Measurements from ENCODE around the gene SSR4.
A peak's percentile ranks its signal among the peaks of the same experiment; 100 is the strongest.

The SSR4 gene

GRCh38 chrX:153829799-153830639 lies 35.6 kb downstream of the SSR4 start, which contains the start of gene PDZD4 (continued):
- TF ChIP-seq ZBTB20 (tag by site-specific recombination; IDR thresholded peaks at IDR 0.05) (peak; percentile 52; the same call in 1 of the 2 replicates), PBX3 (CRISPR knock-in tag; IDR thresholded peaks at IDR 0.05) (no peak), ZNF843 (tag by site-specific recombination; IDR thresholded peaks at IDR 0.05) (no peak), ZNF341 (tag by site-specific recombination; IDR thresholded peaks at IDR 0.05; ENCODE audit: low read depth) (peak; percentile 39), ZFHX2 (tag by site-specific recombination; conservative IDR thresholded peaks at IDR 0.05) (peak; percentile 99)

- H3K27ac ChIP-seq (ENCODE audit: extremely low read depth, low read depth, low read length), result no peak overlapping the region
- CTCF ChIA-PET, result no interaction called here
- no peaks in the 10 kb centered on the region for H3K9me3 ChIP-seq (ENCODE audit: control insufficient read depth, insufficient read depth, low read depth, low read length)
- H3K4me1 ChIP-seq (ENCODE audit: control insufficient read depth, insufficient read depth, low read length), result no peaks in the 10 kb centered on the region
- no peak for TF ChIP-seq ZNF660 (tag by site-specific recombination; IDR thresholded peaks at IDR 0.05)
- TF ChIP-seq ZFHX2 (tag by site-specific recombination; conservative IDR thresholded peaks at IDR 0.05), result 0 out of 2 replicates have a peak, but pooled peaks have one; percentile 17
- no peak for TF ChIP-seq ZNF521 (tag by site-specific recombination; IDR thresholded peaks at IDR 0.05)
- no peak for TF ChIP-seq ZNF596 (tag by site-specific recombination; IDR thresholded peaks at IDR 0.05)
- TF ChIP-seq ZNF184 (tag by site-specific recombination; IDR thresholded peaks at IDR 0.05), result no peak
- no peak for TF ChIP-seq ZNF560 (tag by site-specific recombination; IDR thresholded peaks at IDR 0.05; ENCODE audit: borderline replicate concordance)
- TF ChIP-seq ZNF366 (tag by site-specific recombination; conservative IDR thresholded peaks at IDR 0.05), result peak; percentile 43; the same call in 1 of the 2 replicates
- H3K36me3 ChIP-seq (ENCODE audit: control insufficient read depth in 2 of 2, insufficient read depth in 1 of 2, low read length in 2 of 2), result no peaks in the 10 kb centered on the region
- no peak overlapping the region; the same call in 1 of the 2 replicates for H3K4me3 ChIP-seq (ENCODE audit: low read depth, low read length)
- POLR2A ChIA-PET, result no interaction called here
These were observed 36.4 kb downstream of the SSR4 start for GRCh38 chrX:153830640-153831428.

- no peak overlapping the region for H3K4me3 ChIP-seq (ENCODE audit: low read depth, low read length)
- POLR2A ChIA-PET, result no interaction called here
- CTCF ChIA-PET, result no interaction called here
These were observed 37.1 kb downstream of the SSR4 start for GRCh38 chrX:153831429-153832150.

DNA sequence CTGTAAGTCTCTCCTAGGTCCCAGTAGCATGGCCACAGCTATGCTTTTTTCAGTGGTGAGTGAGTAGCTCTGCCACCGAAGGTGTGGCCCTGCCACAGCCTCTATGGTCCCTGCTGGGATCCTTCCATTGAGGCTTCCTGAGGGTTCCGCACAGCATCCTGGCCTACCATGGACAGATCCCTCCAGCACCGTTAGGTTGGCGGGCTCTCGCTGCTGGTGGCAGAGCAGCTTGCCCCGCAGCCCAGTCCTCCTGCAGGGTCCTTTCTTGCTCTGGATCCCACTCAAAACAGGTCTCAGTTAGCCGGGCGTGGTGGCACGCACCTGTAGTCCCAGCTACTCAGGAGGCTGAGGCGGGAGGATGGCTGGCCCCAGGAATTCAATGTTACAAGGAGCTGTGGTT lies 38.3 kb downstream of the SSR4 start:
- Histone ChIP-seq H3K9me3 (ENCODE audit: control insufficient read depth, insufficient read depth, low read depth, low read length) (no peaks in the 10 kb centered on the region), H3K4me1 (ENCODE audit: control insufficient read depth, insufficient read depth, low read length) (no peaks in the 10 kb centered on the region), H3K27ac (ENCODE audit: extremely low read depth, low read depth, low read length) (no peak overlapping the region), H3K36me3 (ENCODE audit: control insufficient read depth in 2 of 2, insufficient read depth in 1 of 2, low read length in 2 of 2) (no peaks in the 10 kb centered on the region), H3K4me3 (ENCODE audit: low read depth, low read length) (no peak overlapping the region)
- TF ChIP-seq ZNF660 (tag by site-specific recombination; IDR thresholded peaks at IDR 0.05), result no peak
- TF ChIP-seq ZNF155 (tag by site-specific recombination; IDR thresholded peaks at IDR 0.05), result no peak
- TF ChIP-seq REST (tag by site-specific recombination; IDR thresholded peaks at IDR 0.05), result peak; percentile 97
- ChIA-PET POLR2A (no interaction called here), CTCF (interaction anchor here (0.6 kb wide), 1 partner anchor 293 kb away, joined by 3 read pairs; no protein-coding TSS in a partner anchor)

More at GRCh38 chrX:153831429-153832150, 37.1 kb downstream of the SSR4 start:
- Histone ChIP-seq H3K36me3 (ENCODE audit: control insufficient read depth in 2 of 2, insufficient read depth in 1 of 2, low read length in 2 of 2) (no peaks in the 10 kb centered on the region), H3K4me1 (ENCODE audit: control insufficient read depth, insufficient read depth, low read length) (no peaks in the 10 kb centered on the region), H3K9me3 (ENCODE audit: control insufficient read depth, insufficient read depth, low read depth, low read length) (no peaks in the 10 kb centered on the region), H3K27ac (ENCODE audit: extremely low read depth, low read depth, low read length) (no peak overlapping the region)
- TF ChIP-seq ZNF660 (tag by site-specific recombination; IDR thresholded peaks at IDR 0.05) (no peak), ZNF341 (tag by site-specific recombination; IDR thresholded peaks at IDR 0.05; ENCODE audit: low read depth) (peak; percentile 13; the same call in 1 of the 2 replicates), SETDB1 (IDR thresholded peaks at IDR 0.05; ENCODE audit: insufficient read length, low read length) (no peak), ZBTB21 (tag by site-specific recombination; IDR thresholded peaks at IDR 0.05) (no peak), ZNF549 (tag by site-specific recombination; IDR thresholded peaks at IDR 0.05) (no peak), EGR2 (tag by site-specific recombination; IDR thresholded peaks at IDR 0.05; ENCODE audit: low read depth) (no peak), ZNF274 (IDR thresholded peaks at IDR 0.05; ENCODE audit: low read length) (no peak), ZNF274 (tag by site-specific recombination; IDR thresholded peaks at IDR 0.05; ENCODE audit: borderline replicate concordance) (no peak)
